ENCODE results near the gene SORBS1.

Gene SORBS1

GRCh38 chr10:95508730-95509129, 52.4 kb downstream of the SORBS1 start:
- no peak for DNase-seq (ENCODE audit: extremely low spot score)
- ChIA-PET CTCF (interaction anchor here (1.0 to 1.2 kb wide), 2 partner anchors 11 to 79 kb away, joined by 3 to 4 read pairs; no protein-coding TSS in a partner anchor), POLR2A (no interaction called here)
- no peak for TF ChIP-seq CTCF (IDR thresholded peaks at IDR 0.05; ENCODE audit: control extremely low read depth, extremely low read depth, low read depth, missing control alignments)

GRCh38 chr10:95506056-95506737, 55.0 kb downstream of the SORBS1 start:
- ChIA-PET POLR2A (no interaction called here), CTCF (interaction anchor here (1.2 to 1.3 kb wide), 3 partner anchors 18 to 76 kb away, joined by 3 read pairs; no protein-coding TSS in a partner anchor)
- DNase-seq (ENCODE audit: extremely low spot score) = no peak
- no peak for TF ChIP-seq CTCF (IDR thresholded peaks at IDR 0.05; ENCODE audit: control extremely low read depth, extremely low read depth, low read depth, missing control alignments)

GRCh38 chr10:95505641-95506040, 55.5 kb downstream of the SORBS1 start:
- POLR2A ChIA-PET = no interaction called here
- CTCF ChIA-PET = interaction anchor here (1.2 to 1.5 kb wide), 2 partner anchors 18 to 25 kb away, joined by 3 read pairs; no protein-coding TSS in a partner anchor
- DNase-seq (ENCODE audit: extremely low spot score) = no peak
- no peak for TF ChIP-seq CTCF (IDR thresholded peaks at IDR 0.05; ENCODE audit: control extremely low read depth, extremely low read depth, low read depth, missing control alignments)

GRCh38 chr10:95505084-95505610, 56.0 kb downstream of the SORBS1 start:
- ChIA-PET CTCF (interaction anchor here (1.1 to 1.5 kb wide), 2 partner anchors 24 to 26 kb away, joined by 3 read pairs; no protein-coding TSS in a partner anchor), POLR2A (no interaction called here)
- DNase-seq (ENCODE audit: extremely low spot score) = no peak
- no peak for TF ChIP-seq CTCF (IDR thresholded peaks at IDR 0.05; ENCODE audit: control extremely low read depth, extremely low read depth, low read depth, missing control alignments)

GRCh38 chr10:95504246-95504691, 56.9 kb downstream of the SORBS1 start:
- ChIA-PET POLR2A (no interaction called here), CTCF (interaction anchor here (0.7 to 1.5 kb wide), 3 partner anchors 13 to 27 kb away, joined by 3 read pairs; no protein-coding TSS in a partner anchor)
- no peak for TF ChIP-seq CTCF (IDR thresholded peaks at IDR 0.05; ENCODE audit: control extremely low read depth, extremely low read depth, low read depth, missing control alignments)
- DNase-seq (ENCODE audit: extremely low spot score) = no peak

GRCh38 chr10:95503526-95503925, 57.6 kb downstream of the SORBS1 start:
- TF ChIP-seq CTCF (IDR thresholded peaks at IDR 0.05; ENCODE audit: control extremely low read depth, extremely low read depth, low read depth, missing control alignments) = no peak
- no peak for DNase-seq (ENCODE audit: extremely low spot score)
- ChIA-PET POLR2A (no interaction called here), CTCF (interaction anchor here (0.7 kb wide), 1 partner anchor 12 kb away, joined by 3 read pairs; no protein-coding TSS in a partner anchor)
